Raji (cell line): ENCODE results near the gene TNFRSF8.

ENCODE experiments used
- POLR2A ChIP-seq: IDR thresholded peaks from 2 replicates; pipeline ENCODE4 v1.6.1; 2011; ENCODE audit warnings: low read depth, low read length, control low read depth; ENCODE audit not compliant: insufficient read depth

The TNFRSF8 gene

DNA sequence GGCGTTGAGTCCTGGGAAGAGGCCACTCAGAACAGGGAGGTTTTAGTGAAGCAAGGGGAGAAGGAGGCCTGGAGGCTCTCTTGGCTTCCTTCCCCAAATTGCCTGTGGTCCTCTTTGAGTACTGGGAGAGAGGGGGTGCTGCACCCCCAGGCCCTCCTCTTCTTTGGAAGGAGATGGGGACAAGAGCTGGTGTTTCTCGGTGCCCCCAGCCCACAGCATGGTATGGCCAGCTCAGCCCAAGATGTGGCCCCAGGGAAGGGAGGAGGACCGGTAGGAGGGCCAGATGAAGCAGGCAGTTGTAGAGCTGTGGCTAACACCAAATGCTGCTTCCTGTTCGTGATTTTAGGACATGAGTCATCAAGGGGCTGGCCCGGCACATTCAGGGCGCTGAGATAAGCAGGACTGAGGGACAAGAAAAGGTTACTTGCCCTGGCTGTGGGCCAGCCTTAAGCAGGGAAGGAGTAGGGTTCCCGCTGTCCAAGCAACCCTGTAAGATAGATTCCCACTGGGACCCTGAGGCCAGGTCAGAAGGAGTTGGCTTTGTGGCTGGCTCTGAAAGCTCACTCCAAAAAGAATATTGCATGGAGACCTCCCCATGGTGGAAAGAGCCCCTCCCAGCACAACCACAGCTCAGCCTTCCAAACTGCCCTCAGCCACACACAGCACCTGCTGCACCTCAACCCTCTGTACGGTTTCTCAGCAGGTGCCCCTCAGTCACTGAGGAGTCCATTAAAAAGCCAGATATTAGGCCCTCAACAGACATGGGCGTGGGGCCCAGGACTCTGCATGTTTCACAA lies 98.8 kb downstream of the TNFRSF8 start:
- TF ChIP-seq POLR2A = peak; percentile 41; the same call in 1 of the 2 replicates

- no peak for TF ChIP-seq POLR2A
Measured at GRCh38 chr1:12162459-12163137, 99.5 kb downstream of the TNFRSF8 start.

DNA sequence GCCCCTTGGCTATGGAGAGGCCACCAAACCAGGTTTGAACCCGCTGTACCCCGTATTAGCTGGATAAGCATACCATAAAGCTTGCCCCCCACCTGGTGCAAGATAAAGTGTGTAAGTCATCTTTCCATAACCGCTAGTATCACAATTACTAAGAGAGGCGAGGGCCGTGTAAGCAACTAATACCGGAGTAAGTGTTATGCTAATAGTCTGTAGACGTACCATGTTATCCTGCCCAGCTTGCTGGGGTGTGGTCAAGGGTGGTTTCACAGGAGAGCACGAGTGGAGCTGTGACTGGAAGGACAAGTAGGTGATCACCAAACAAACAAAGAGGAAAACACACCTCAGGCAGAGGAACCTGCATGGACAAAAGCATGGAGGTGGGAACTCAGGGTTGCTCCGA lies 100.1 kb downstream of the TNFRSF8 start:
- no peak for TF ChIP-seq POLR2A

GRCh38 chr1:12164210-12164609 lies 101.1 kb downstream of the TNFRSF8 start:
- TF ChIP-seq POLR2A = no peak

DNA sequence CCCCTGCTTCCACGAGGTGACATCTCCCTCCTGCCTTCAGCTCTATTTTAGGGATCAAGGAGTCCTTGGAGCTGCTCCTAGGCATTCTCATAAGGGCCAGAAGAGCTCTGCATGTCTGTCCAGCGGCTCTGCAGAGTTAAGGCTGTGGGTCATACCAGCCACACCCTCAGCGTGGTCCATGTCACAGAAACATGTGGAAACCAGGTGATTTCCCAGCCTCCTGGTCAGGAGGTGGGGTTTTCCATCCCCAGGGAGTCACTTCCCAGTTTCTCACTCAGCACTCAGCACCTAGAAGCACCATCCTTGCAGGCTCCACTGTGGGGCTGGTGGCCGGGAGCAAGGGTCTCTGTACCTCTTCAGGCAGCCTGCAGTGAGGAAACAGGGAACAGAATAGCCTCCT lies 102.2 kb downstream of the TNFRSF8 start:
- TF ChIP-seq POLR2A = no peak

DNA sequence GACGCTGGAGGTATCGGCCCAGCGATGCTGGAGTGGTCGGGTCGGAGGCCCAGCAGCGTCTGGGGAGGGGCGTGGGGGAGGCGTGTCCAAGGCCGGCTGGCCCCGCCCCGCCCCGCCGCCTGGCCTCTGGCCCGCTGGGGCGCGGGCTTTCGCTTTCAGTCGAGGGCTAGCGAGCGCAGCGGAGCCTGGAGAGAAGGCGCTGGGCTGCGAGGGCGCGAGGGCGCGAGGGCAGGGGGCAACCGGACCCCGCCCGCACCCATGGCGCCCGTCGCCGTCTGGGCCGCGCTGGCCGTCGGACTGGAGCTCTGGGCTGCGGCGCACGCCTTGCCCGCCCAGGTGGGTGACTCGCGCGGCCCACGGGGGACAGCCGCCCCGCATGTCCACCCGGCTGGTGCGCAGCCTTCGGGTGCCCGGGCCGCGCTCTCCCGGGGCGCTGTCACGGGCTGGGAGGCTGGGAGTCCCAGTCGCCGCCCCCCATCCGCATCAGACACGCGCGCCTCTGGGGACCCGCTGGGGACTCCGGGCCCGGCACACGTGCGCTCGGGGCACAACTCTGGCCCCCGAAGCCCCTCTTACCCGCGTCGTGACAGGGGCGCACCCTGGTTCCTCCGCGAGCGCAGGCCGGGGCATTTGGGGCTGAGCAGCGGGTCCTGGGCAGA lies 103.9 kb downstream of the TNFRSF8 start, which contains the start of gene TNFRSF1B:
TNFRSF1B (plus strand) TSS at position 158 of the 659 bp plus-strand sequence; CDS start at position 259, 101 bp downstream.
- TF ChIP-seq POLR2A = no peak

DNA sequence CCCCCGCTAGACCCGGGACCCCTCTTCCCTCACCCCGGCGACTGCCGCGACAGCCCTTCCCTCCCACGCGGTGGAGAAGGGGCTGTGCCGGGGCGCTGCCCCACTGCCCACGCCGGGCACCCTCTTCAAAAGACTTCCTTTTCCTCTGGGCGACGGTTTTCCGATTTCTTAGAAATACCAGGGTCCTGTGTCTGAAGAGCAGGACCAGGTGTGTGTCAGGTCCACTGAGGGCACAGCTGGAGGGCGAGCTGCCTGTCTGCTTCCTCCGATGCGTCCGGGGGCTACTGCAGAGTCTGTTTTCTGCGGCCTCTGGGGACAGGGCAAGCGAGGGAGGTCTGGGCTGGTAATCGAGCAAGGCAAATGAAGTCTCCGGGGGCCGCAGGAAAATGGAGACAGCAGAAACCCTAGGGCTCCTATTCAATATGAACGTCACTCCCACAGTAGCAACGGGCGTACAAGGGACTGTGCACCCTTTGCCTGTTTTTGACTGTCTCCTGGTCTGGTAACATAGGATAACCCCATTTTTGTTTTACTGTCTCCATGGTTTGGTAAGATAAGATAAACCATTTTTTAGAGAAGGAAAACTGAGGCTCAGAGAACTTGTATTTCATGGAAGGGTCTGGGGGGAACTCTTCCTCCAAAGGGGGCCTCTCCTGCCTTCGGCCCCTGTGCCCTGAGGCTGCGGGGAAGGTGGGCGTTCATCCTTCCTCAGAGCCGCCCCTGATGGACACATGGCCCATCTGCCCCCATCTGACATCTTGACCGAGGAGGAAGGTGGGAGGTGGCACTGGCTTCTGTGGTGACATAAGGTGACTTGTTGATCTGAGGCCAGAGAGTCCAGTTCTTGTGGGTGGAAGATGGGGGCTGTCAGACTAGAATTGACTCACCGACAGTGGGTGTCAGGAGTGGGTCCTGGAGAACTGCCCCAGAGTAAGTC lies 104.7 kb downstream of the TNFRSF8 start:
- TF ChIP-seq POLR2A = no peak

DNA sequence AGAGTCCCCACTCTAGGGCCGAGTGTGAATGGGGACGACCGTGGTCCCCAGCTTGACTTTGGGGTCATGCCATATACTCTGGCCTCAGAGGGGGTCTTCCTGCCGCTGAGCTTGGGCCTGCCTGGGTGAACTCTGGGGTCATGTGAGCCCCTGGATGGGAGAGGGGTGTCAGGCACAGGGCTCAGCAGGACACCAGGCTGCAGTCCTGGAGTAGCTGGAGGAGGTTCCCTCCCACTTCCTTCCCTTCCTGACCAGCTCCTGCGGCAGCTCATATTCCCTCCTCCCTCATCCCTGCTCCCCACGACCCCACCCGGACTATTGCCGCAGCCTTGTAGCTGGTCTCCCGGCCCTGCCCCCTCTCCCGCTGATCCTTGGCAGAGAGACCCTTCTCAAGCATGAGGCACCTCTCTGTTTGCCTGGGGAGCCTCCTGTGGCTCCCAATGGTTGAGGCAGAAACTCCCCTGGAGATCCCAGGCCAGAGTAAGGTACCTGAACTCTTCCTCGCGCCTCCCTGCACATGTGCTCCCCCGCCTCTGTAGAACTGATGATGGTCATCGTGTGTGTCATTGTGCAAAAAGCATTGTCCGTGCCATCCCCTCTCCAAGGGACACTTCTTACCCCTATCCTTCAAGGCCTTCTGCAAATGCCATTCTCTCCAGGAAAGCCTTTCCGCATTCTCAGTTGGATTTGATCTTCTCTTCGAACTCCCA lies 105.5 kb downstream of the TNFRSF8 start:
- TF ChIP-seq POLR2A = no peak

DNA sequence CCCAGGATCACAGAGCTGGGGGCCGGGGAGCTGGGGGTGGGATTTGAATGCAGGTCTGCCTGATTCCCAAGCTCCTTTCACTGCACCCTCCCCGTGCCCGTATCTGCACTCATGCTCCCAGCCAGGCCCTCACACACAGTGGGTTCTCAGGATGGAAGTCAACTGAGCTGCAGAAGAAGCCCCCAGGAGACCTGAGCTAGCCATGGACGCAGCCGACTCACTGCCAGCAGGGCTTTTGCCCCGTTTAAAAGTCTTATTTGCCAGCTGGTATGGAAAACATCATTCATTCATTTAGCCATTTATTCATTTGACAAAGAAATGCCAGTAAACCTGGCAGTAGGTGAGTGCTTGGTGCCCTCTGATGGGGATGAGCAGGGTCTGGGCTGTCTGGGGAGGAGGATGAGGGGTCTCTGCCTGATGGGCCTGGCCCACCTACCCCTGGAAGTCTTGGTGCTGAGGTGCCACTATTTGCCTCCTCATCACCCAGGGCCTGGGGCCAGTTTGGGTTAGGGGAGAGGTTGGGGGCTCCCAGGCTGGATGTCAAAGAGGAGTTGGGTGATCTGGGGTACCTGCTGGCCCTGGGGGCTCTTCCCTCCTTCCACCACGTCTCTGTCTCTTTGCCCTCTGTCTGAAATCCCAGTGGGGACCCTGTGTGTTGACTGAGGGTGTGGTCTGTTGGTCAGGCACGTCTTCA lies 106.5 kb downstream of the TNFRSF8 start:
- TF ChIP-seq POLR2A = no peak

DNA sequence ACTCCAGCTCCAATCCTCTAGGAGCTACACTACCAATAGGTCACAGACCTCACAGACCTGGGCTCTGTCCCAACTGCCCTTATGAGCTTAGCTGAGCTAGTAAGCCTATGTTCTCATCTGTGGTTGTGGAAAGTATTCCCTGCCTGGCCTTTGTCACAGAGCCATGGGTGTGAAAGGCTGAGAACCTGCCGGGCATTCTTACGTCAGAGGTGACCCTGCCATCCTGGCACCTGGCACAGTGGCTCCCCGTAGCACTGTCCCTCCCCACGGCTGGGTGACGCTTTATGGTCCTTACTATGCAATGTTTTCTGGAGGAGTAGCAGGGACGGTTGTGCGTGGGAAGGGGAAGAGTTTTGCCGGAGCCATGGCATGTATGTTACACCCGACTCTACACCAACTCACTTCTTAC lies 107.2 kb downstream of the TNFRSF8 start:
- no peak for TF ChIP-seq POLR2A

GRCh38 chr1:12171206-12172041 lies 108.3 kb downstream of the TNFRSF8 start:
- TF ChIP-seq POLR2A = no peak

- no peak for TF ChIP-seq POLR2A
Measured at GRCh38 chr1:12172042-12172851, 109.1 kb downstream of the TNFRSF8 start.
